GM13977 (cell line): ENCODE measurements around the gene MAP1LC3B2.

Source experiments
- DNase-seq: peaks from one replicate; pipeline ENCODE4 v3.0.0; 2012; ENCODE audit warnings: low spot score
- CTCF ChIP-seq: IDR thresholded peaks from 2 replicates; pipeline ENCODE4 v1.5.1; 2012; ENCODE audit warnings: mild to moderate bottlenecking, control low read depth; ENCODE audit not compliant: insufficient read depth; ENCODE audit errors: extremely low read depth, missing control alignments
- in situ Hi-C: fragments of 300-500 bp; cut with MboI; formaldehyde crosslinking; loops from one replicate; pipeline ENCODE4 v1.12.0; 2022; ENCODE audit warnings: low sequenced_read_pairs, low pct_unique_long_range_greater_than_20kb, mixed read lengths, inconsistent platforms; ENCODE audit not compliant: unreplicated experiment

MAP1LC3B2 gene

GRCh38 chr12:116520801-116521471 lies 38.2 kb upstream of the MAP1LC3B2 start:
- in situ Hi-C loops, result no loop called here
- DNase-seq, result no peak

DNA sequence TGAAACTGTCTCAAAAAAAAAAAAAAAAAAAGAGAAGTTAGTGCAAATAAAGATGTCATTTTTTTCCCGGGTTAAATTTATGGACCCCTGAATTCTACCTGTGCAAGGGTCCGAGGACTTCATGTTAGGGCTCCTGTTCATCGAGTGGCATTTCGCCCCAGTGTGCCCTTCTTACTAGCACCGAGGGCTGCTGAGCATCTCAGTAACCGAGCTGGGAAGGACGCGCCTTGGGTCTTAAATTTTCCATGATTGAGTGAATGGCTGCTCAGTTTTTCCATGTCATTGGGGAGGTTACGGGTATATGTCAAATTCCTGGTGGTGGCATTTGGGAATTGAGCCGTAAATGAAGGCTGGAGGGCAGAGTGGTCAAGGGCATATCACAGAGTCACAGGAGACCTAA lies 34.9 kb upstream of the MAP1LC3B2 start:
- in situ Hi-C loops, result no loop called here

More at GRCh38 chr12:116520801-116521471, 38.2 kb upstream of the MAP1LC3B2 start:
- TF ChIP-seq CTCF, result no peak

DNA sequence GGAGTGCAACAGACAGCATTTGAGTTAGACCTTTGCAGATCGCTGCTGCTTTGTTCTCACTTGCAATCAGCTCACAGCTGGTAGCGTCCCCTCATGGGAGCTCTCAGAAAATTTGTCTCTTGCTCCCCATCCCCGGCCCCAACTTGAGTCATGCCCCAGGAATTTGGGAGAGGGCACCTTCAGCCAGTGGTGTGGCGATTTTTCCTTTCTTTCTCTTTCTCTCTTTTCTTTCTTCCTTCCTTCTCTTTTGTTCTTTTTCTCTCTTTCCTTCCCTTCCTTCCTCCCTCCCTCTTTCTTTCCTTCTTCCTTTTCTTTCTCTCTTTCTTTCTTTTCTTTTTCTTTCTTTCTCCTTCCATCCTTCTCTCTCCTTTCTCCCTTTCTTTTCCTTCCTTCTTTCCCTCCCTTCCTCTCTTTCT lies 34.2 kb upstream of the MAP1LC3B2 start:
- no peak for DNase-seq
- in situ Hi-C loops, result no loop called here
- no peak for TF ChIP-seq CTCF

More for the DNA sequence above, 34.9 kb upstream of the MAP1LC3B2 start:
- DNase-seq, result no peak
- no peak for TF ChIP-seq CTCF

- no peak for DNase-seq
- TF ChIP-seq CTCF, result no peak
- in situ Hi-C loops, result no loop called here
Observed at GRCh38 chr12:116525418-116526001, 33.7 kb upstream of the MAP1LC3B2 start.

- in situ Hi-C loops, result no loop called here
- no peak for TF ChIP-seq CTCF
- DNase-seq, result no peak
Observed at GRCh38 chr12:116528065-116528464, 31.1 kb upstream of the MAP1LC3B2 start.

DNA sequence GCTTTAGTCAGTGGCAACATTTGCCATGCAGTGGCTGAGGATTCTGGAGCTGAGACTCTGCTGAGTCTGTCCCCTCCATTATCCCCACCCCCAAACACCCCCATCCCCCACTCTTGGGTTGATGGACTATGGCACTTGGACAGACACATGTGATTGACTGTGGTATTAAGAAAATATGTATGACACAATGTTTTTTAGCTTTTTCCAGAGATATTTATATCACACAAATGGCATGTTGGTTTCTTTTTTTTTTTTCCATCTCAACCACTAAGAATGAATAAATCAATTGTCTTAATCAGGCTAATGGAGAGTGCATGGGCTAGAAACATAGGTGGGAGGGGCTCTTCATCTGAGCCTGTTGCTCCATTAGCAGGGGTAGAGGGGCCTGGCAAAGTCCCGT lies 30.7 kb upstream of the MAP1LC3B2 start:
- no peak for TF ChIP-seq CTCF
- in situ Hi-C loops, result no loop called here

More for the DNA sequence above, 30.7 kb upstream of the MAP1LC3B2 start:
- DNase-seq, result no peak
